Mucosa of stomach (tissue), 1 donor: ENCODE data around the gene DCX.

ENCODE experiments used
- H3K27me3 ChIP-seq: one replicate; pipeline ENCODE4 v1.7.0; 2013; ENCODE audit warnings: mild to moderate bottlenecking, low read length; ENCODE audit not compliant: control insufficient read depth, insufficient read depth
- H3K36me3 ChIP-seq: one replicate; pipeline ENCODE4 v1.7.0; 2013; ENCODE audit warnings: low read length; ENCODE audit not compliant: control insufficient read depth, insufficient read depth
- H3K4me1 ChIP-seq: one replicate; pipeline ENCODE4 v1.7.0; 2013; ENCODE audit warnings: mild to moderate bottlenecking, low read length; ENCODE audit not compliant: control insufficient read depth, insufficient read depth
- H3K4me3 ChIP-seq: one replicate; pipeline ENCODE4 v1.7.0; 2013; ENCODE audit warnings: low read length
- H3K9ac ChIP-seq: one replicate; pipeline ENCODE4 v1.7.0; 2013; ENCODE audit warnings: mild to moderate bottlenecking, low read length, moderate library complexity
- H3K9me3 ChIP-seq: one replicate; pipeline ENCODE4 v1.7.0; 2013; ENCODE audit warnings: mild to moderate bottlenecking, low read length, moderate library complexity; ENCODE audit not compliant: control insufficient read depth
- donor health status: Pancreatic carcinoma.

Gene DCX

DNA sequence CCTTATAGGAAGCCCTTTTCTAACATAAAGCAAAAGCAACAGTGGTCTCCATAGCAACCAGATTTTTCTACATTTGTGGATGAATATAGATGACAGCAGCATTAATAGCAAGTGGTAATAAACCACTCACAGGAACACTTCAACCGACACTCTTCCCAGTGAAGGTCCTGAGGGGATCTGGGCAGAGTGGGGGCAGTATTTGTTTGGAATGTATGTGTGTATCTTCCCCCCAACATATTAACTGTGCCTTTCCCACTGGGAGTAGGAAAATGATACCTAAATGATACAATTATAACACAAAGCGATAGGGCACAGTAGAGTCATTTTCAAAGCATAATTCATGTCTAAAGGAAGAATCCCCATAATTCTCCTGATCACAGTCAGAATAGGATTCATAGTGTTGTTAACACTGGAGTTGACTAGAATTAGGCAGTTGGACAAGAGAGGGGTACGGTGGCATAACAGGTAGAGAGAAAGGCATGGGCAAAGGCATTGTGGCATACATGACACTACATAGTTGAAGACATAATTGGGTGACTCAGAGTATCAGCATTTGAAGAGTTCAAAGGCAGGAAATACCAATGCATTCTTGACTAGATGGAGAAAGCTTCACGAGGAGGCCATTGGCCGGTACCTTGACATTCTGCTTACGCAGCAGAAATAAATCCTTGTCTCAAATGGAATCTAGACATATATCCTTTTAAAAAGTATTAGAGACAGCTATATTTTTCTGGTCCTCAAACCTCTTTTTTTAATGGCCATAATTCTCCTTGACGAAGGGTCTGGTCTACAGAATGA, 156.9 kb downstream of the DCX start:
- H3K9ac ChIP-seq = no peak overlapping the region
- H3K36me3 ChIP-seq = no peaks in the 10 kb centered on the region
- H3K4me1 ChIP-seq = no peaks in the 10 kb centered on the region
- no peak overlapping the region for H3K4me3 ChIP-seq
- no peaks in the 10 kb centered on the region for H3K9me3 ChIP-seq
- H3K27me3 ChIP-seq = no peaks in the 10 kb centered on the region

- no peak overlapping the region for H3K4me3 ChIP-seq
- no peaks in the 10 kb centered on the region for H3K36me3 ChIP-seq
- H3K9me3 ChIP-seq = no peaks in the 10 kb centered on the region
- H3K27me3 ChIP-seq = no peaks in the 10 kb centered on the region
- no peak overlapping the region for H3K9ac ChIP-seq
- no peaks in the 10 kb centered on the region for H3K4me1 ChIP-seq
Observed at GRCh38 chrX:111244235-111244750, 167.7 kb downstream of the DCX start.
